PFSK-1 (cell line): Measurements from ENCODE around the gene CGN.

ENCODE experiments used
- POLR2AphosphoS5 ChIP-seq: IDR thresholded peaks from 2 replicates; pipeline ENCODE4 v1.6.1; 2012; ENCODE audit warnings: low read depth, mild to moderate bottlenecking, control low read depth, low read length, moderate library complexity
- TAF1 ChIP-seq: IDR thresholded peaks from 2 replicates; pipeline ENCODE4 v1.6.1; 2012; ENCODE audit warnings: low read length, control low read depth, borderline replicate concordance; ENCODE audit not compliant: insufficient read depth

GRCh38 chr1:151568626-151569088 lies 57.5 kb downstream of the CGN start:
- no peak for TF ChIP-seq POLR2AphosphoS5
- TF ChIP-seq TAF1 = no peak
